Dermis microvascular lymphatic vessel endothelial cell (primary cell): ENCODE data around the gene LSM14B. TPM values are rescaled to one million over a fixed set of nuclear protein-coding genes. Genes with fewer than 3 reads are reported as not detected.
A peak's percentile ranks its signal among the peaks of the same experiment; 100 is the strongest.

Experiments used
- DNase-seq, 2 donors: peaks; one replicate each; pipeline versions ENCODE4 v3.0.0 to v3.0.0-alpha.2; 2010; ENCODE audit warnings: low read depth in 2 of 2
- total RNA-seq: library from RNA; depleted of rRNA; stranded (reverse); fragments of >200 nt; gene quantifications from 2 replicates; pipeline ENCODE4 v1.2.1, GENCODE V29; 2014

Gene LSM14B
- total RNA-seq, 1 donor from 2014 or later = 23.2 TPM

DNA sequence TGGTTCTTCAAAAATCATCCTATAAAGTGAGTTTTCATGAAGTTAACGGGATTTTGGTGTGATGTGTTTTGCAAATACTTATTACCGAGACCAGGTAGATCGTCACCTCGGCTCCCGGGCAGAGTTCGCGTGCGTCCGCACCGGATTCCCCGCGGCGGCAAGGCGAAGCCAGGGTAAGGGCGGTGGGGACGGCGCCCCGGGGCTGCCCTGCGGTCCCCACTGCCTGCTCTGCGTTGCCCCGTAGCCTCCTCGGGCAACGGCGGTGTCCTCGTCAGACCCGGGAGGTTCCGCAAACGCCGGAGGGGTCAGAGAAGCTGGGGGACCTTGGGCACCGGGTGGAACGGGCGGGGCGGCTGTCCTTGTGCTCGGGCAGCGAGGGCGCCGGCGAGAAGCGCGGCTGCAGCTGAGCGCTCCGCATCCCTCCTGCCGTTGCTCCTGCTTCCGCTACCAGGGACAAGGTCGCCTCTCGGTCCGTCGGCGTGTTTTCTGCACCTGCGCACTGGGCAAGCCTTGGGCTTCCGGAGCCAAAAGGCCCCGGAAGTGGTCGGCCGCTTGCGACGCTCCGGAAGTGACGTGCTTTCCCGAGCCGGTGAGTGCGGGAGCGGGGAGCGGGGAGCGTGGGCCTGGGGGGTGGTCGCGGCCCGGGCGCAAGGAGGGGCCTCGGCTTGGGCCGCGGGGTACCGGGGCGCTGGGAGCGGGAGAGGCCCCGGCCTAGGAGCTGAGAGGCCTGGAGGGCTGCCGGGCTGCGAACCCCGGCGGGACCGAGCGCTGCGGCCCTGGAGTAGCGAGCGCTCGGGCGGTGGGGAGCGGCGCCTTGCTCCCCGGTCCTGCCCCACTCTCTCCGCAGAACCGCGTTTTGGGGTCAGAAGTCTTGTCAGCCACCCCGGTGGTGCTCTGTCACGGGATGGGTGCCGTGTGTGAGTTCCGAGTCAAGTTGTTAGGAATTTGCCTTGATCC lies 60.5 kb downstream of the LSM14B start, which contains the start of gene MTG2:
Gene MTG2, plus strand, starts transcription at position 560 of the 957 bp plus-strand sequence. CDS start 10,393 bp downstream, outside the sequence.
- peak; percentile 92 to 94 for DNase-seq

DNA sequence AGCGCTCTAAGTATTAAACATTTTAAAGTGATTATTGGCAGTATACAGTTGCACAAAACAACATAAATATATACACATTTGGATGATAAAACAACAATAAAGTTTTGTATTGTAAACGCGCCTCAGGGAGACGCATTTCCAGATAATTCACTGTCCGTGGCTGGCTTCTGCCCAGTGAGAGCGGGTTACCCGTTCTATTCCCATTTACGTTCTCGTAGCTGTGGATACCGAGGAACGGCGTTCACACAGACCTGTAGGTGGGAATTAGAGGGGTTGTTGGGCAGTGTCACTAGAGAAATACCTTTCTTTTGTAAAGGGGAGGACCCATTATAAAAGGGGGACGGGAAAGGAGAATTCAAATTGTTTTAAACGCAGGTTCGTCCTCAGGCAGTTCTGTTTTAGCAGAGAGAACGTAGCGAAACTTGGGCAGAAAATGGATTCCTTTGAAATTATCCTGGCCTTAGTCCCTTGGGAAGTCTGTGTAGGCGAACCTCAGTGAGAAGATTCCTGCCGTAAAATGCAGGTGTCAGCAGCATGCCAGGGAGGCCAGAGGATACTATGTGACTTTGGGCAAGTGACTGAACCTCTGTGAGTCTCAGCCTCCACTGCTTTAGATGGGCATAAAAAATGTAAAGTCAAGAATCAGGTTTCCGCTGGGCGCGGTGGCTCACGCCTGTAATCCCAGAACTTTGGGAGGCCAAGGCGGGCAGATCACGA lies 61.3 kb downstream of the LSM14B start:
- DNase-seq = peak; percentile 12 to 30

Other genes starting within 250 kb of the LSM14B start
- gene TAF4, start 56.6 kb upstream of the LSM14B start, total RNA-seq = 2.3 and 3.7 TPM in 2 replicates
- gene PSMA7, start 20.9 kb downstream of the LSM14B start, total RNA-seq = 315 and 337 TPM in 2 replicates
- 6.4 and 11.3 TPM in 2 replicates for gene SS18L1, start 21.3 kb downstream of the LSM14B start, total RNA-seq
- gene MTG2, start 60.6 kb downstream of the LSM14B start, total RNA-seq = 7.8 and 12.0 TPM in 2 replicates
- not detected in 2 replicates for gene HRH3, start 97.8 kb downstream of the LSM14B start, total RNA-seq
- gene OSBPL2, start 116.0 kb downstream of the LSM14B start, total RNA-seq = 22.1 and 28.8 TPM in 2 replicates
- 94.1 and 105 TPM in 2 replicates for gene ADRM1, start 180.5 kb downstream of the LSM14B start, total RNA-seq
- 18.6 and 23.1 TPM in 2 replicates for gene LAMA5, start 244.8 kb downstream of the LSM14B start, total RNA-seq